HepG2 (cell line): ENCODE measurements around the gene IER2. TPM values are rescaled to one million over a fixed set of nuclear protein-coding genes. Genes with fewer than 3 reads are reported as not detected.

Experiments
- ADNP ChIP-seq: sonication (generic); formaldehyde crosslinking; IDR thresholded peaks from 2 replicates; pipeline ENCODE4 v1.4.0; 2020; ENCODE audit warnings: missing genetic modification reagents
- EP300 ChIP-seq, 3 experiments: sonication (generic) in 1 of 3; formaldehyde crosslinking in 1 of 3; IDR thresholded peaks; 2 replicates each; pipeline versions ENCODE4 v1.5.1 to v1.6.1; 2011 to 2020; ENCODE audit warnings: low read depth in 2 of 3, low read length in 2 of 3, borderline replicate concordance in 1 of 3, improper control_type of control experiment in 1 of 3, mild to moderate bottlenecking in 1 of 3, missing genetic modification reagents in 1 of 3, moderate library complexity in 1 of 3
- FLYWCH1 ChIP-seq: sonication (generic); formaldehyde crosslinking; IDR thresholded peaks from 2 replicates; pipeline ENCODE4 v1.8.1; 2023; ENCODE audit warnings: mild to moderate bottlenecking, missing genetic modification reagents
- IRF2 ChIP-seq: IDR thresholded peaks from 2 replicates; pipeline ENCODE4 v1.6.1; 2018; ENCODE audit warnings: missing genetic modification reagents, missing compliant biosample characterization
- JDP2 ChIP-seq: sonication (generic); formaldehyde crosslinking; IDR thresholded peaks from 2 replicates; pipeline ENCODE4 v1.8.1; 2022; ENCODE audit warnings: missing genetic modification reagents, borderline replicate concordance
- KIAA2018 ChIP-seq: sonication (generic); formaldehyde crosslinking; IDR thresholded peaks from 2 replicates; pipeline ENCODE4 v1.5.0; 2020; ENCODE audit warnings: mild to moderate bottlenecking, missing genetic modification reagents, borderline replicate concordance
- SOX13 ChIP-seq, 3 experiments: fragments of 450-650 bp in 1 of 3; sonication (generic) in 1 of 3; formaldehyde crosslinking in 1 of 3; IDR thresholded peaks in 2 of 3; conservative IDR thresholded peaks in 1 of 3; 2 replicates each; pipeline versions ENCODE4 v1.5.0 to v1.6.1; 2016 to 2020; ENCODE audit warnings: antibody characterized with exemption in 1 of 3, mild to moderate bottlenecking in 1 of 3, missing compliant biosample characterization in 1 of 3, missing genetic modification reagents in 1 of 3, moderate library complexity in 1 of 3
- SP140L ChIP-seq: sonication (generic); formaldehyde crosslinking; IDR thresholded peaks from 2 replicates; pipeline ENCODE4 v1.4.0; 2020; ENCODE audit warnings: missing genetic modification reagents, borderline replicate concordance
- TBX3 ChIP-seq: fragments of 450-650 bp; IDR thresholded peaks from 2 replicates; pipeline ENCODE4 v1.6.1; 2017; ENCODE audit warnings: antibody characterized with exemption, mild to moderate bottlenecking, inconsistent platforms, borderline replicate concordance
- TRIM24 ChIP-seq: sonication (generic); formaldehyde crosslinking; IDR thresholded peaks from 2 replicates; pipeline ENCODE4 v1.8.0; 2022; ENCODE audit warnings: mild to moderate bottlenecking, missing genetic modification reagents
- ZBTB14 ChIP-seq: sonication (generic); formaldehyde crosslinking; IDR thresholded peaks from 2 replicates; pipeline ENCODE4 v1.4.0; 2020; ENCODE audit warnings: missing genetic modification reagents
- ZFP91 ChIP-seq: sonication (generic); formaldehyde crosslinking; IDR thresholded peaks from 2 replicates; pipeline ENCODE4 v1.9.0; 2022; ENCODE audit warnings: missing genetic modification reagents, mild to moderate bottlenecking, borderline replicate concordance
- ZNF10 ChIP-seq: sonication (generic); formaldehyde crosslinking; IDR thresholded peaks from 2 replicates; pipeline ENCODE4 v1.4.0; 2020; ENCODE audit warnings: mild to moderate bottlenecking, low read depth, missing genetic modification reagents, borderline replicate concordance
- ZNF446 ChIP-seq: sonication (generic); formaldehyde crosslinking; IDR thresholded peaks from 2 replicates; pipeline ENCODE4 v1.5.0; 2020; ENCODE audit warnings: mild to moderate bottlenecking, missing genetic modification reagents
- ZNF773 ChIP-seq: sonication (generic); formaldehyde crosslinking; IDR thresholded peaks from 2 replicates; pipeline ENCODE4 v1.4.0; 2020; ENCODE audit warnings: missing genetic modification reagents, borderline replicate concordance
- ZSCAN30 ChIP-seq: sonication (generic); formaldehyde crosslinking; IDR thresholded peaks from 2 replicates; pipeline ENCODE4 v1.5.0; 2020; ENCODE audit warnings: mild to moderate bottlenecking, missing genetic modification reagents
- polyA plus RNA-seq, 8 experiments: library from polyadenylated mRNA; depleted of rRNA in 3 of 8; stranded (reverse) in 7 of 8; unstranded in 1 of 8; fragments of >200 nt; fragmentation: Illumina TruSeq in 4 of 8; extraction: Trizol in 4 of 8; gene quantifications; 2 replicates each; pipeline versions ENCODE4 v1.2.1 to v1.2.3, GENCODE V29; 2011 to 2016; ENCODE audit warnings: low read depth in 4 of 8, missing spikeins in 1 of 8, mixed read lengths in 1 of 8; ENCODE audit not compliant: insufficient read depth in 1 of 8
- total RNA-seq, 5 experiments: library from RNA; depleted of rRNA; stranded (reverse); fragments of >200 nt; fragmentation: Illumina TruSeq; extraction: Trizol; gene quantifications; 2 replicates each; pipeline ENCODE4 v1.2.3, GENCODE V29; 2016; ENCODE audit warnings: low read depth in 1 of 5

IER2 gene
- total and polyA plus RNA-seq, 2 of the 13 experiments (the other 11 are each of a cell fraction or from before 2014, with no cell fraction given) = 10.1 to 14.3 TPM

- TF ChIP-seq ZNF446 (CRISPR knock-in tag) = no peak
- TF ChIP-seq KIAA2018 = no peak
- TF ChIP-seq ADNP (CRISPR knock-in tag) = peak; percentile 95
- TF ChIP-seq ZNF773 (CRISPR knock-in tag) = no peak
- TF ChIP-seq SOX13 (IDR thresholded peaks at IDR 0.05) = no peak
- TF ChIP-seq SOX13 (CRISPR knock-in tag; conservative IDR thresholded peaks at IDR 0.05 in 1 of 2, IDR thresholded peaks at IDR 0.05 in 1 of 2) = 0 out of 4 replicates have a peak, but pooled peaks of 1 of the 2 experiments have one; percentile 30
- peak; percentile 51; the same call in 1 of the 2 replicates for TF ChIP-seq IRF2 (CRISPR knock-in tag)
- no peak for TF ChIP-seq SP140L (CRISPR knock-in tag)
- no peak for TF ChIP-seq JDP2 (CRISPR knock-in tag)
- no peak for TF ChIP-seq TBX3
- TF ChIP-seq TRIM24 (CRISPR knock-in tag) = no peak
- TF ChIP-seq ZSCAN30 (CRISPR knock-in tag) = no peak
- no peak for TF ChIP-seq ZBTB14 (CRISPR knock-in tag)
- TF ChIP-seq FLYWCH1 = no peak
- TF ChIP-seq ZNF10 (CRISPR knock-in tag) = no peak
- 0 out of 4 replicates have a peak, but pooled peaks of 1 of the 2 experiments have one; percentile 14 for TF ChIP-seq EP300 (IDR thresholded peaks at IDR 0.05; ENCODE audit: low read depth in 2 of 2, low read length in 2 of 2)
- no peak for TF ChIP-seq EP300 (CRISPR knock-in tag; IDR thresholded peaks at IDR 0.05; ENCODE audit: borderline replicate concordance)
- TF ChIP-seq ZFP91 (CRISPR knock-in tag) = peak; percentile 41
Observed at GRCh38 chr19:13117772-13118423, 32.3 kb upstream of the IER2 start, which contains the start of gene NACC1 (continued).
